CD14-positive monocyte (primary cell): Measurements from ENCODE around the gene ARL11. TPM values are rescaled to one million over a fixed set of nuclear protein-coding genes. Genes with fewer than 3 reads are reported as not detected.
"Not testable (repeated sequence)": the region's sequence is repeated elsewhere in the genome, so short reads cannot be mapped to it uniquely, and the experiment has no call there.

Source experiments
- DNase-seq, 3 donors: peaks; one replicate each; pipeline ENCODE4 v3.0.0-alpha.2; 2011 to 2022
- H2AFZ ChIP-seq: 2 replicates; pipeline ENCODE4 v1.6.0; 2012; ENCODE audit warnings: mild to moderate bottlenecking, low read depth, low read length, inconsistent platforms; ENCODE audit not compliant: insufficient read depth, poor library complexity, severe bottlenecking
- H3K27ac ChIP-seq, 2 donors: 1 replicate in 1 of 2; 2 replicates in 1 of 2; pipeline ENCODE4 v1.5.1; 2012 to 2013; ENCODE audit warnings: low read length in 2 of 2, control low read depth in 1 of 2, inconsistent platforms in 1 of 2, low read depth in 1 of 2, mild to moderate bottlenecking in 1 of 2
- H3K27me3 ChIP-seq, 2 donors: one replicate each; pipeline versions ENCODE4 v1.6.0 to v1.6.1; 2011 to 2013; ENCODE audit warnings: low read length in 2 of 2; ENCODE audit not compliant: control insufficient read depth in 2 of 2, insufficient read depth in 2 of 2
- H3K36me3 ChIP-seq, 2 donors: replicated peaks in 1 of 2; 1 replicate in 1 of 2; 2 replicates in 1 of 2; pipeline versions ENCODE4 v1.5.1 to v1.6.1; 2012 to 2013; ENCODE audit warnings: low read length in 2 of 2, control low read depth in 1 of 2, inconsistent platforms in 1 of 2, mild to moderate bottlenecking in 1 of 2; ENCODE audit not compliant: insufficient read depth in 2 of 2, control insufficient read depth in 1 of 2
- H3K4me1 ChIP-seq, 2 donors: 1 replicate in 1 of 2; 2 replicates in 1 of 2; pipeline versions ENCODE4 v1.5.1 to v1.6.1; 2012 to 2013; ENCODE audit warnings: low read length in 2 of 2, control low read depth in 1 of 2, inconsistent platforms in 1 of 2, mild to moderate bottlenecking in 1 of 2, moderate library complexity in 1 of 2; ENCODE audit not compliant: insufficient read depth in 2 of 2, control insufficient read depth in 1 of 2
- H3K4me2 ChIP-seq: replicated peaks from 2 replicates; pipeline ENCODE3; 2012; ENCODE audit warnings: low read length, moderate library complexity, mild to moderate bottlenecking; ENCODE audit not compliant: poor library complexity, severe bottlenecking; ENCODE audit errors: extremely low read depth
- H3K4me3 ChIP-seq, 3 experiments: fragments of 200-600 bp in 1 of 3; sonication (generic) in 1 of 3; replicated peaks in 1 of 3; 1 replicate in 2 of 3; 2 replicates in 1 of 3; pipeline ENCODE4 v1.5.1; 2011 to 2013; ENCODE audit warnings: low read length in 3 of 3, mild to moderate bottlenecking in 3 of 3, control low read depth in 2 of 3, low read depth in 2 of 3, inconsistent platforms in 1 of 3, moderate library complexity in 1 of 3
- H3K79me2 ChIP-seq: 2 replicates; pipeline ENCODE4 v1.6.0; 2012; ENCODE audit warnings: mild to moderate bottlenecking, control low read depth, inconsistent platforms, low read length, moderate library complexity; ENCODE audit not compliant: insufficient read depth
- H3K9ac ChIP-seq: 2 replicates; pipeline ENCODE4 v1.6.0; 2017; ENCODE audit warnings: low read length, mild to moderate bottlenecking; ENCODE audit not compliant: insufficient read depth, poor library complexity, severe bottlenecking
- H3K9me3 ChIP-seq, 2 donors: replicated peaks in 1 of 2; 1 replicate in 1 of 2; 2 replicates in 1 of 2; pipeline versions ENCODE4 v1.5.1 to v1.6.1; 2012 to 2013; ENCODE audit warnings: low read length in 2 of 2, control low read depth in 1 of 2; ENCODE audit not compliant: control insufficient read depth in 1 of 2, insufficient read depth in 1 of 2
- H4K20me1 ChIP-seq: 2 replicates; pipeline ENCODE4 v1.6.0; 2012; ENCODE audit warnings: mild to moderate bottlenecking, low read length, control low read depth, moderate library complexity; ENCODE audit not compliant: insufficient read depth
- H3K27ac Mint-ChIP-seq, 7 donors: one replicate each; pipeline ENCODE4 v1.8.0; 2020; ENCODE audit warnings: mild to moderate bottlenecking in 7 of 7, mixed read lengths in 7 of 7, moderate library complexity in 6 of 7, inconsistent platforms in 2 of 7
- H3K27me3 Mint-ChIP-seq, 3 donors: one replicate each; pipeline ENCODE4 v1.8.0; 2021 to 2022; ENCODE audit warnings: low read depth in 3 of 3, mild to moderate bottlenecking in 3 of 3, mixed read lengths in 3 of 3, moderate library complexity in 3 of 3, inconsistent platforms in 1 of 3
- H3K36me3 Mint-ChIP-seq, 2 donors: one replicate each; pipeline ENCODE4 v1.8.0; 2020; ENCODE audit warnings: mixed read lengths in 2 of 2, inconsistent platforms in 1 of 2, mild to moderate bottlenecking in 1 of 2
- H3K4me1 Mint-ChIP-seq: one replicate; pipeline ENCODE4 v1.8.0; 2020; ENCODE audit warnings: mild to moderate bottlenecking, mixed read lengths
- H3K4me3 Mint-ChIP-seq, 2 donors: one replicate each; pipeline ENCODE4 v1.8.0; 2020; ENCODE audit warnings: mild to moderate bottlenecking in 2 of 2, mixed read lengths in 2 of 2, moderate library complexity in 1 of 2
- H3K9me3 Mint-ChIP-seq, 7 donors: one replicate each; pipeline ENCODE4 v1.8.0; 2020 to 2022; ENCODE audit warnings: mixed read lengths in 7 of 7, mild to moderate bottlenecking in 6 of 7, moderate library complexity in 6 of 7, inconsistent platforms in 2 of 7
- CTCF ChIP-seq: fragments of 200-600 bp; IDR thresholded peaks from one replicate; pipeline ENCODE4 v1.8.0; 2022; ENCODE audit warnings: antibody characterized with exemption, mild to moderate bottlenecking
- WGBS: methylation state at CpG from one replicate; pipeline ENCODE4 v1.1.5; 2013; ENCODE audit warnings: missing lambda C conversion rate; ENCODE audit not compliant: insufficient coverage; 5-methylcytosine and 5-hydroxymethylcytosine counted together
- intact Hi-C, 2 donors: fragments of 100-400 bp; cut with micrococcal nuclease; formaldehyde crosslinking; loops; one replicate each; pipeline versions ENCODE4 v1.15.0 to v1.15.1; 2023
- polyA plus RNA-seq, 3 donors: library from polyadenylated mRNA; depleted of rRNA in 1 of 3; unstranded in 2 of 3; stranded (reverse) in 1 of 3; fragments of 300-500 nt in 2 of 3; fragments of >200 nt in 1 of 3; fragmentation: Illumina TruSeq in 2 of 3; gene quantifications; 1 replicate in 2 of 3; 2 replicates in 1 of 3; pipeline ENCODE4 v1.2.3, GENCODE V29; 2012 to 2021

The ARL11 gene
- polyA plus RNA-seq, 3 donors: 12.8 to 19.2 (median 15.2) TPM

- Histone ChIP-seq H4K20me1 (no peaks in the 10 kb centered on the region), H3K4me1 (no peaks in the 10 kb centered on the region), H3K79me2 (no peaks in the 10 kb centered on the region), H3K4me2 (no peak overlapping the region), H2AFZ (no peak overlapping the region), H3K36me3 (no peaks in the 10 kb centered on the region), H3K27ac (no peak overlapping the region), H3K9ac (no peak overlapping the region), H3K4me3 (no peak overlapping the region), H3K27me3 (no peaks in the 10 kb centered on the region), H3K9me3 (peaks cover 0 to 6% of the 10 kb centered on the region in 2 donors)
- Mint-ChIP-seq H3K9me3 (peaks cover 1 to 11% (median 3%) of the 10 kb centered on the region in 7 donors), H3K4me1 (no peaks in the 10 kb centered on the region), H3K4me3 (no peak overlapping the region), H3K36me3 (no peaks in the 10 kb centered on the region), H3K27me3 (peaks cover 0 to 3% (median 2%) of the 10 kb centered on the region in 3 donors), H3K27ac (no peak overlapping the region)
- no peak for TF ChIP-seq CTCF
- 85% methylated on average over 4 of the region's 11 CpGs for WGBS
- DNase-seq: no peak
- intact Hi-C loops: no loop called here
Measured at GRCh38 chr13:49597043-49597641, 31.2 kb upstream of the ARL11 start.

- Histone ChIP-seq H3K4me3 (no peak overlapping the region), H3K9me3 (peaks cover 0 to under 1% of the 10 kb centered on the region in 2 donors), H3K4me2 (no peak overlapping the region), H3K27ac (no peak overlapping the region), H4K20me1 (no peaks in the 10 kb centered on the region), H3K9ac (no peak overlapping the region), H3K79me2 (no peaks in the 10 kb centered on the region), H3K4me1 (peaks cover 0 to 4% of the 10 kb centered on the region in 2 donors), H3K27me3 (no peaks in the 10 kb centered on the region), H3K36me3 (no peaks in the 10 kb centered on the region), H2AFZ (no peak overlapping the region)
- no CpG with 5 or more reads among the region's 1 CpG for WGBS
- no peak for DNase-seq
- Mint-ChIP-seq H3K9me3 (peaks cover 0 to 1% (median 0%) of the 10 kb centered on the region in 7 donors), H3K36me3 (no peaks in the 10 kb centered on the region), H3K27ac (no peak overlapping the region), H3K27me3 (peaks cover 0 to 3% (median 2%) of the 10 kb centered on the region in 3 donors), H3K4me3 (no peak overlapping the region), H3K4me1 (peaks cover 4% of the 10 kb centered on the region)
- intact Hi-C loops: no loop called here
- no peak for TF ChIP-seq CTCF
Measured at GRCh38 chr13:49602005-49602404, 26.3 kb upstream of the ARL11 start.

GRCh38 chr13:49602615-49603014 is 25.7 kb upstream of the ARL11 start:
- H3K36me3 Mint-ChIP-seq, H3K4me3 Mint-ChIP-seq, H3K27ac Mint-ChIP-seq, H3K9me3 Mint-ChIP-seq, H3K79me2 ChIP-seq, H3K27me3 Mint-ChIP-seq, H3K4me3 ChIP-seq, H3K36me3 ChIP-seq, DNase-seq, intact Hi-C loops, H4K20me1 ChIP-seq, H3K27ac ChIP-seq, H2AFZ ChIP-seq, H3K4me1 ChIP-seq, H3K9ac ChIP-seq, H3K9me3 ChIP-seq, H3K27me3 ChIP-seq, H3K4me2 ChIP-seq: not testable (repeated sequence)
- 97% methylated on average over 7 of the region's 7 CpGs for WGBS
- peaks cover 10% of the 10 kb centered on the region for H3K4me1 Mint-ChIP-seq
